Spleen (tissue), 11 donors: ENCODE data around the gene EDAR. TPM values are rescaled to one million over a fixed set of nuclear protein-coding genes. Genes with fewer than 3 reads are reported as not detected.

Experiments used
- DNase-seq: peaks from one replicate; pipeline ENCODE4 v3.0.0-alpha.2; 2020
- H3K27ac ChIP-seq, 8 donors: fragments of 200-600 bp; sonication (generic) in 7 of 8; 1 replicate in 4 of 8; 2 replicates in 4 of 8; pipeline versions ENCODE4 v1.5.0 to v1.8.0; 2016 to 2021; ENCODE audit warnings: inconsistent platforms in 4 of 8, mild to moderate bottlenecking in 4 of 8, moderate library complexity in 1 of 8
- H3K27me3 ChIP-seq, 7 donors: fragments of 200-600 bp; sonication (generic) in 6 of 7; replicated peaks in 1 of 7; 1 replicate in 4 of 7; 2 replicates in 3 of 7; pipeline versions ENCODE4 v1.5.0 to v1.8.0; 2016 to 2021; ENCODE audit warnings: inconsistent platforms in 3 of 7, mild to moderate bottlenecking in 1 of 7
- H3K36me3 ChIP-seq, 6 donors: fragments of 200-600 bp; sonication (generic) in 5 of 6; 1 replicate in 4 of 6; 2 replicates in 2 of 6; pipeline versions ENCODE4 v1.5.0 to v1.8.0; 2016 to 2021; ENCODE audit warnings: inconsistent platforms in 2 of 6
- H3K4me1 ChIP-seq, 6 donors: fragments of 200-600 bp; sonication (generic) in 5 of 6; 1 replicate in 3 of 6; 2 replicates in 3 of 6; pipeline versions ENCODE4 v1.5.0 to v1.8.0; 2016 to 2021; ENCODE audit warnings: inconsistent platforms in 3 of 6
- H3K4me3 ChIP-seq, 8 donors: fragments of 200-600 bp; sonication (generic) in 7 of 8; 1 replicate in 4 of 8; 2 replicates in 4 of 8; pipeline versions ENCODE4 v1.5.0 to v1.8.0; 2016 to 2021; ENCODE audit warnings: inconsistent platforms in 4 of 8, mild to moderate bottlenecking in 4 of 8, moderate library complexity in 2 of 8
- H3K9me3 ChIP-seq, 8 donors: fragments of 200-600 bp; sonication (generic) in 7 of 8; 1 replicate in 4 of 8; 2 replicates in 4 of 8; pipeline versions ENCODE4 v1.5.0 to v1.8.0; 2016 to 2021; ENCODE audit warnings: inconsistent platforms in 4 of 8
- CTCF ChIP-seq, 11 experiments: fragments of 200-600 bp in 7 of 11; fragments of 450-650 bp in 4 of 11; sonication (generic) in 4 of 11; IDR thresholded peaks in 8 of 11; conservative IDR thresholded peaks in 3 of 11; 1 replicate in 7 of 11; 2 replicates in 4 of 11; pipeline versions ENCODE4 v1.4.0 to v1.8.0; 2016 to 2021; ENCODE audit warnings: antibody characterized with exemption in 11 of 11, inconsistent platforms in 4 of 11, mild to moderate bottlenecking in 1 of 11
- POLR2A ChIP-seq, 3 donors: fragments of 450-650 bp; IDR thresholded peaks; one replicate each; pipeline ENCODE4 v1.5.1; 2017; ENCODE audit warnings: antibody characterized with exemption in 3 of 3, mild to moderate bottlenecking in 1 of 3
- POLR2AphosphoS5 ChIP-seq, 3 donors: sonication (generic); formaldehyde crosslinking; IDR thresholded peaks; one replicate each; pipeline ENCODE4 v1.5.1; 2017; ENCODE audit warnings: antibody characterized with exemption in 3 of 3
- WGBS, 5 donors: extraction: QIAGEN DNeasy Blood & Tissue Kit in 3 of 5; methylation state at CpG; one replicate each; pipeline versions ENCODE4 v1.1.5 to v1.1.7; 2013 to 2018; 5-methylcytosine and 5-hydroxymethylcytosine counted together
- intact Hi-C: fragments of 100-400 bp; cut with DNase I; formaldehyde crosslinking; loops from one replicate; pipeline ENCODE4 v1.15.0; 2023; ENCODE audit warnings: low total_unique reads
- polyA plus RNA-seq, 3 donors: library from polyadenylated mRNA; stranded (reverse); fragments of 200-250 nt; gene quantifications; one replicate each; pipeline ENCODE4 v1.2.1, GENCODE V29; 2013
- total RNA-seq, 7 donors: library from RNA; depleted of rRNA in 3 of 7; stranded (reverse); fragments of >200 nt in 3 of 7; fragmentation: NEBNext Ultra II Directional in 4 of 7; extraction: Animal tissue kit (Norgen Biotek cat#: 25700) in 4 of 7; gene quantifications; one replicate each; pipeline versions ENCODE4 v1.1.0 to v1.2.1, GENCODE V29; 2016 to 2021
- donor health status: healthy with polysubstance abuse.
- donor health status: DM: no; HTN: no; CAD: no; lungs with moderate emphysema.
- donor health status: DM: no; HTN: no; CAD: no.
- donor health status: Bipolar disorder and iron deficiency.
- donor health status: healthy.
- donor health status: DM: no; HTN: no; CAD: no.
- donor health status: DM: yes; HTN: yes; CAD: no.

The EDAR gene
- total and polyA plus RNA-seq, 10 donors = 0.02 to 0.67 (median 0.15) TPM; not detected in 2

- no peaks in the 10 kb centered on the region for H3K27me3 ChIP-seq
- no peak for DNase-seq
- no peak overlapping the region for H3K27ac ChIP-seq
- H3K9me3 ChIP-seq = no peaks in the 10 kb centered on the region
- TF ChIP-seq CTCF (IDR thresholded peaks at IDR 0.05 in 8 of 11, conservative IDR thresholded peaks at IDR 0.05 in 3 of 11) = no peak
- no peak for TF ChIP-seq POLR2A (IDR thresholded peaks at IDR 0.05)
- no peak for TF ChIP-seq POLR2AphosphoS5 (IDR thresholded peaks at IDR 0.05)
- intact Hi-C loops = no loop called here
- WGBS, 5 donors = 79 to 90% (median 82%) methylated on average over 11 of the region's 11 CpGs
- H3K4me3 ChIP-seq = no peak overlapping the region
- peaks cover 0 to 6% (median 0%) of the 10 kb centered on the region in 6 donors for H3K4me1 ChIP-seq
- H3K36me3 ChIP-seq = no peaks in the 10 kb centered on the region
Measured at GRCh38 chr2:108933691-108934117, 55.3 kb downstream of the EDAR start.

- no peaks in the 10 kb centered on the region for H3K4me1 ChIP-seq
- H3K4me3 ChIP-seq = no peak overlapping the region
- intact Hi-C loops = no loop called here
- H3K36me3 ChIP-seq = no peaks in the 10 kb centered on the region
- no peak for DNase-seq
- TF ChIP-seq POLR2A (IDR thresholded peaks at IDR 0.05) (no peak), CTCF (IDR thresholded peaks at IDR 0.05 in 8 of 11, conservative IDR thresholded peaks at IDR 0.05 in 3 of 11) (no peak), POLR2AphosphoS5 (IDR thresholded peaks at IDR 0.05) (no peak)
- H3K9me3 ChIP-seq = no peaks in the 10 kb centered on the region
- H3K27me3 ChIP-seq = no peaks in the 10 kb centered on the region
- H3K27ac ChIP-seq = no peak overlapping the region
- WGBS, 5 donors = 85 to 91% (median 87%) methylated on average over 10 of the region's 10 CpGs
Measured at GRCh38 chr2:108932736-108933332, 56.2 kb downstream of the EDAR start.

GRCh38 chr2:108931372-108931771 lies 57.6 kb downstream of the EDAR start:
- WGBS, 5 donors = 67 to 93% (median 78%) methylated on average over 1 of the region's 1 CpG
- no peak for TF ChIP-seq POLR2AphosphoS5 (IDR thresholded peaks at IDR 0.05)
- no peak for TF ChIP-seq CTCF (IDR thresholded peaks at IDR 0.05 in 8 of 11, conservative IDR thresholded peaks at IDR 0.05 in 3 of 11)
- Histone ChIP-seq H3K36me3 (no peaks in the 10 kb centered on the region), H3K9me3 (no peaks in the 10 kb centered on the region), H3K4me3 (no peak overlapping the region), H3K4me1 (no peaks in the 10 kb centered on the region), H3K27me3 (no peaks in the 10 kb centered on the region), H3K27ac (no peak overlapping the region)
- intact Hi-C loops = no loop called here
- DNase-seq = no peak

- H3K27ac ChIP-seq = no peak overlapping the region
- H3K36me3 ChIP-seq = no peaks in the 10 kb centered on the region
- 86 to 97% (median 89%) methylated on average over 15 to 17 of the region's 17 CpGs for WGBS, 5 donors
- no peak for TF ChIP-seq POLR2A (IDR thresholded peaks at IDR 0.05)
- no peak for TF ChIP-seq POLR2AphosphoS5 (IDR thresholded peaks at IDR 0.05)
- TF ChIP-seq CTCF (IDR thresholded peaks at IDR 0.05 in 8 of 11, conservative IDR thresholded peaks at IDR 0.05 in 3 of 11) = no peak
- H3K4me1 ChIP-seq = no peaks in the 10 kb centered on the region
- DNase-seq = no peak
- no peaks in the 10 kb centered on the region for H3K27me3 ChIP-seq
- intact Hi-C loops = no loop called here
- H3K9me3 ChIP-seq = no peaks in the 10 kb centered on the region
- no peak overlapping the region for H3K4me3 ChIP-seq
Measured at GRCh38 chr2:108929807-108930425, 59.1 kb downstream of the EDAR start.
